ENCODE data around the gene PDE8A. TPM values are rescaled to one million over a fixed set of nuclear protein-coding genes. Genes with fewer than 3 reads are reported as not detected.
A peak's percentile ranks its signal among the peaks of the same experiment; 100 is the strongest.
"Not testable (repeated sequence)": the region's sequence is repeated elsewhere in the genome, so short reads cannot be mapped to it uniquely, and the experiment has no call there.

PDE8A gene
- total RNA-seq, 5 donors from 2014 or later (not counting 1 experiment from before 2014, with no cell fraction given): 21.5 to 33.7 (median 25.1) TPM

GRCh38 chr15:84991014-84991712 is 9.5 kb downstream of the PDE8A start:
- WGBS (ENCODE audit: insufficient coverage): no CpG with 5 or more reads among the region's 4 CpGs
- H3K4me1 Mint-ChIP-seq: peaks cover 57 to 70% (median 58%) of the 10 kb centered on the region in 3 donors
- no peaks in the 10 kb centered on the region for H3K27me3 Mint-ChIP-seq
- H3K9me3 Mint-ChIP-seq: no peaks in the 10 kb centered on the region
- DNase-seq (no peak), ATAC-seq (replicated peaks in 1 of 4) (no peak)
- Histone ChIP-seq H3K36me3 (ENCODE audit: control insufficient read depth in 2 of 2, extremely low read depth in 1 of 2, insufficient read depth in 1 of 2, low read length in 1 of 2) (no peaks in the 10 kb centered on the region), H3K27me3 (replicated peaks in 1 of 2; ENCODE audit: control insufficient read depth in 2 of 2, extremely low read depth in 1 of 2, insufficient read depth in 2 of 2, low read length in 1 of 2) (no peaks in the 10 kb centered on the region), H3K4me1 (ENCODE audit: control insufficient read depth in 1 of 2, extremely low read depth in 1 of 2, insufficient read depth in 2 of 2, low read length in 2 of 2) (peaks cover 15 to 19% of the 10 kb centered on the region in 2 experiments), H3K27ac (ENCODE audit: low read length) (peak overlapping the region; percentile 16), H3K4me3 (ENCODE audit: control insufficient read depth in 1 of 2, extremely low read depth in 1 of 2, low read length in 1 of 2) (no peak overlapping the region), H3K9me3 (no peaks in the 10 kb centered on the region)
- peak overlapping the region in 1 of 2 donors; percentile 45 for H3K27ac Mint-ChIP-seq
- CTCF ChIA-PET: interaction anchor here in 1 of 2 donors (1.0 kb wide), 1 partner anchor 14 kb away, joined by 6 read pairs; no protein-coding TSS in a partner anchor
- H3K36me3 Mint-ChIP-seq: peaks cover 3% of the 10 kb centered on the region
- POLR2A ChIA-PET: interaction anchor here in 1 of 2 donors (0.5 kb wide), 2 partner anchors 11 to 597 kb away, joined by 3 read pairs; no protein-coding TSS in a partner anchor
- no peak overlapping the region for H3K4me3 Mint-ChIP-seq

- Histone ChIP-seq H3K36me3 (ENCODE audit: control insufficient read depth in 2 of 2, extremely low read depth in 1 of 2, insufficient read depth in 1 of 2, low read length in 1 of 2) (no peaks in the 10 kb centered on the region), H3K9me3 (no peaks in the 10 kb centered on the region), H3K27me3 (replicated peaks in 1 of 2; ENCODE audit: control insufficient read depth in 2 of 2, extremely low read depth in 1 of 2, insufficient read depth in 2 of 2, low read length in 1 of 2) (no peaks in the 10 kb centered on the region), H3K4me3 (ENCODE audit: control insufficient read depth in 1 of 2, extremely low read depth in 1 of 2, low read length in 1 of 2) (no peak overlapping the region), H3K27ac (ENCODE audit: low read length) (no peak overlapping the region), H3K4me1 (ENCODE audit: control insufficient read depth in 1 of 2, extremely low read depth in 1 of 2, insufficient read depth in 2 of 2, low read length in 2 of 2) (peaks cover 15 to 17% of the 10 kb centered on the region in 2 experiments)
- ATAC-seq (replicated peaks in 1 of 4) (peak in 3 of 4 experiments; percentile 39 to 58 (median 44)), DNase-seq (no peak)
- peaks cover 47 to 59% (median 51%) of the 10 kb centered on the region in 3 donors for H3K4me1 Mint-ChIP-seq
- H3K36me3 Mint-ChIP-seq: peaks cover 3% of the 10 kb centered on the region
- POLR2A ChIA-PET: interaction anchor here in 1 of 2 donors (0.5 kb wide), 1 partner anchor 13 kb away, joined by 5 read pairs; no protein-coding TSS in a partner anchor
- H3K27me3 Mint-ChIP-seq: no peaks in the 10 kb centered on the region
- CTCF ChIA-PET: interaction anchor here in 1 of 2 donors (1.0 kb wide), 1 partner anchor 13 kb away, joined by 6 read pairs; no protein-coding TSS in a partner anchor
- peak overlapping the region in 1 of 3 donors; percentile 3 for H3K4me3 Mint-ChIP-seq
- no peaks in the 10 kb centered on the region for H3K9me3 Mint-ChIP-seq
- H3K27ac Mint-ChIP-seq: peak overlapping the region; percentile 48 to 50
- 60% methylated on average over 1 of the region's 4 CpGs for WGBS (ENCODE audit: insufficient coverage)
Observed at GRCh38 chr15:84992157-84992944, 10.7 kb downstream of the PDE8A start.

- Mint-ChIP-seq H3K4me1 (peaks cover 37 to 48% (median 40%) of the 10 kb centered on the region in 3 donors), H3K27ac (no peak overlapping the region), H3K27me3 (no peaks in the 10 kb centered on the region), H3K36me3 (peaks cover 3% of the 10 kb centered on the region), H3K4me3 (no peak overlapping the region), H3K9me3 (no peaks in the 10 kb centered on the region)
- Histone ChIP-seq H3K4me1 (ENCODE audit: control insufficient read depth in 1 of 2, extremely low read depth in 1 of 2, insufficient read depth in 2 of 2, low read length in 2 of 2) (no peaks in the 10 kb centered on the region), H3K27me3 (replicated peaks in 1 of 2; ENCODE audit: control insufficient read depth in 2 of 2, extremely low read depth in 1 of 2, insufficient read depth in 2 of 2, low read length in 1 of 2) (no peaks in the 10 kb centered on the region), H3K4me3 (ENCODE audit: control insufficient read depth in 1 of 2, extremely low read depth in 1 of 2, low read length in 1 of 2) (no peak overlapping the region), H3K9me3 (no peaks in the 10 kb centered on the region), H3K36me3 (ENCODE audit: control insufficient read depth in 2 of 2, extremely low read depth in 1 of 2, insufficient read depth in 1 of 2, low read length in 1 of 2) (no peaks in the 10 kb centered on the region), H3K27ac (ENCODE audit: low read length) (no peak overlapping the region)
- ATAC-seq (replicated peaks in 1 of 4) (no peak), DNase-seq (no peak)
- no CpG with 5 or more reads among the region's 1 CpG for WGBS (ENCODE audit: insufficient coverage)
- ChIA-PET POLR2A (no interaction called here), CTCF (interaction anchor here in 1 of 2 donors (0.8 kb wide), 1 partner anchor 10 kb away, joined by 3 read pairs; no protein-coding TSS in a partner anchor)
Observed at GRCh38 chr15:84996055-84996454, 14.4 kb downstream of the PDE8A start.

DNA sequence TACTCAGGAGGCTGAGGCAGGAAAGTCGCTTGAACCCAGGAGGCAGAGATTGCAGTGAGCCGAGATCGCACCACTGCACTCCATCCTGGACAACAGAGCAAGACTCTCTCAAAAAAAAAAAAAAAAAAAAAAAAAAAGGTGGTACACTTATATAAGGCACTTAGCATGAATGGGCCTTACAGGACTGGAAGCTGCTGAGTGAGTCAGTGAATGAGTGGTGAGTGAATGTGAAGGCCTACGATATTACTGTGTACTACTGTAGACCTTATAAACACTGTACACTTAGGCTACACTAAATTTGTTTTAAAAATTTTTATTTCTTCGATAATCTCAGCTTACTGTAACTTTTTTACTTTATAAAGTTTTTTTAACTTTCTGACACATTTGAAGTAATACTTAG is 15.1 kb downstream of the PDE8A start:
- POLR2A ChIA-PET; H3K9me3 Mint-ChIP-seq; H3K4me3 Mint-ChIP-seq; H3K27me3 ChIP-seq (replicated peaks in 1 of 2; ENCODE audit: control insufficient read depth in 2 of 2, extremely low read depth in 1 of 2, insufficient read depth in 2 of 2, low read length in 1 of 2); H3K9me3 ChIP-seq; H3K36me3 Mint-ChIP-seq; DNase-seq; H3K27me3 Mint-ChIP-seq; H3K4me3 ChIP-seq (ENCODE audit: control insufficient read depth in 1 of 2, extremely low read depth in 1 of 2, low read length in 1 of 2); H3K27ac Mint-ChIP-seq; ATAC-seq (replicated peaks in 1 of 4); H3K4me1 ChIP-seq (ENCODE audit: control insufficient read depth in 1 of 2, extremely low read depth in 1 of 2, insufficient read depth in 2 of 2, low read length in 2 of 2); H3K36me3 ChIP-seq (ENCODE audit: control insufficient read depth in 2 of 2, extremely low read depth in 1 of 2, insufficient read depth in 1 of 2, low read length in 1 of 2); H3K27ac ChIP-seq (ENCODE audit: low read length): not testable (repeated sequence)
- CTCF ChIA-PET: interaction anchor here in 1 of 2 donors (0.6 to 0.8 kb wide), 2 partner anchors 9 to 45 kb away, joined by 3 read pairs; no protein-coding TSS in a partner anchor
- H3K4me1 Mint-ChIP-seq: peaks cover 36 to 48% (median 41%) of the 10 kb centered on the region in 3 donors
- WGBS (ENCODE audit: insufficient coverage): no CpG with 5 or more reads among the region's 5 CpGs

GRCh38 chr15:84997214-84997613 is 15.6 kb downstream of the PDE8A start:
- POLR2A ChIA-PET; H3K36me3 ChIP-seq (ENCODE audit: control insufficient read depth in 2 of 2, extremely low read depth in 1 of 2, insufficient read depth in 1 of 2, low read length in 1 of 2); ATAC-seq (replicated peaks in 1 of 4); H3K4me1 ChIP-seq (ENCODE audit: control insufficient read depth in 1 of 2, extremely low read depth in 1 of 2, insufficient read depth in 2 of 2, low read length in 2 of 2); DNase-seq; H3K27ac Mint-ChIP-seq; H3K27ac ChIP-seq (ENCODE audit: low read length); H3K27me3 Mint-ChIP-seq; H3K36me3 Mint-ChIP-seq; H3K9me3 Mint-ChIP-seq; H3K9me3 ChIP-seq; H3K4me3 ChIP-seq (ENCODE audit: control insufficient read depth in 1 of 2, extremely low read depth in 1 of 2, low read length in 1 of 2); H3K27me3 ChIP-seq (replicated peaks in 1 of 2; ENCODE audit: control insufficient read depth in 2 of 2, extremely low read depth in 1 of 2, insufficient read depth in 2 of 2, low read length in 1 of 2); H3K4me3 Mint-ChIP-seq: not testable (repeated sequence)
- CTCF ChIA-PET: interaction anchor here in 1 of 2 donors (0.6 to 0.8 kb wide), 2 partner anchors 8 to 45 kb away, joined by 3 read pairs; no protein-coding TSS in a partner anchor
- WGBS (ENCODE audit: insufficient coverage): no CpG with 5 or more reads among the region's 3 CpGs
- H3K4me1 Mint-ChIP-seq: peaks cover 35 to 49% (median 42%) of the 10 kb centered on the region in 3 donors

DNA sequence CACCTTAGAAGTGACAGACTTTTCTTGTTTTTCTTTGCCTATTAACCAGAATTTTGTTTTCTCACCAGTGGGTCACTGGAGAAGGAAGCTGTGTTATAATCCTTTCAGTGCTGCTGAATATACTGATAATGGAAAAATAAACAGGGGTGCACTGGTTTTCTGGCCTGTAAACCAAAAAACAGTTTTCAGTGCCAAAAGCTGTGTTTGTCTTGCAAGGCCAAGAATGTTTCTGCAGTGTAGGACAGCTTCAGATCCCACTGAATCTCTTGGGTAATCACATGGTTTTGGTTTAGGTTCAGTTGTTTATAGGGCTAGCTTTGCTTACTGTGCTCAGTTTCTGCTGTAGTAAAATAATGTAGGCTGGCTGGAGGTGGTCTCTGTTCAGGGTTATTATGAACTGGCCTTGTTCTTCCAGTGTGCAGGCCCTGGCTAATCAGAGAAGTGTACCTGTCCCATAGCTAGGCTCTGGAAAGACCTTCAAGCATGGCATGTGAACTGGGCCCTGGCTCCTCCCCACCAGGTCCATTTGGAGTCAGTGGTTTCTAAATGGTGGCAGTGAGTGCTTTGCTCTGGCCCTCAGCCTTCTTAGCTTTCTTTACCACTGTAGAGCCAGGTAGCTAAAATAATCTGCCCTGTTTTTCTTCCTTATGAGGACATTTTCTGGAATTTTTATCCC is 18.7 kb downstream of the PDE8A start:
- Histone ChIP-seq H3K4me3 (ENCODE audit: control insufficient read depth in 1 of 2, extremely low read depth in 1 of 2, low read length in 1 of 2) (no peak overlapping the region), H3K27me3 (replicated peaks in 1 of 2; ENCODE audit: control insufficient read depth in 2 of 2, extremely low read depth in 1 of 2, insufficient read depth in 2 of 2, low read length in 1 of 2) (no peaks in the 10 kb centered on the region), H3K9me3 (no peaks in the 10 kb centered on the region), H3K27ac (ENCODE audit: low read length) (no peak overlapping the region), H3K36me3 (ENCODE audit: control insufficient read depth in 2 of 2, extremely low read depth in 1 of 2, insufficient read depth in 1 of 2, low read length in 1 of 2) (no peaks in the 10 kb centered on the region), H3K4me1 (ENCODE audit: control insufficient read depth in 1 of 2, extremely low read depth in 1 of 2, insufficient read depth in 2 of 2, low read length in 2 of 2) (peaks cover 3 to 6% of the 10 kb centered on the region in 2 experiments)
- ATAC-seq (replicated peaks in 1 of 4): no peak
- no peak overlapping the region for H3K4me3 Mint-ChIP-seq
- ChIA-PET POLR2A (no interaction called here), CTCF (interaction anchor here in 1 of 2 donors (0.6 kb wide), 1 partner anchor 429 kb away, joined by 3 read pairs; no protein-coding TSS in a partner anchor)
- no peaks in the 10 kb centered on the region for H3K27me3 Mint-ChIP-seq
- DNase-seq: no peak
- no peaks in the 10 kb centered on the region for H3K36me3 Mint-ChIP-seq
- H3K27ac Mint-ChIP-seq: peak overlapping the region in 1 of 2 donors; percentile 4
- peaks cover 35 to 59% (median 53%) of the 10 kb centered on the region in 3 donors for H3K4me1 Mint-ChIP-seq
- H3K9me3 Mint-ChIP-seq: no peaks in the 10 kb centered on the region

Data from T-cell (primary cell).